Common myeloid progenitor, CD34-positive (primary cell): ENCODE data around the gene NAPB. TPM values are rescaled to one million over a fixed set of nuclear protein-coding genes. Genes with fewer than 3 reads are reported as not detected.
"Not testable (repeated sequence)": the region's sequence is repeated elsewhere in the genome, so short reads cannot be mapped to it uniquely, and the experiment has no call there.

Experiments
- CTCF ChIA-PET: fragments of 350-600 bp; sonication (Branson Sonifier 250); formaldehyde crosslinking; loops from one replicate; lab custom pipeline; 2021; ENCODE audit warnings: antibody characterized with exemption; lab: Charles Lee
- POLR2A ChIA-PET: fragments of 350-600 bp; sonication (Branson Sonifier 250); formaldehyde crosslinking; loops from one replicate; lab custom pipeline; 2021; ENCODE audit warnings: antibody characterized with exemption; lab: Charles Lee
- DNase-seq, 3 donors: peaks; one replicate each; pipeline versions ENCODE4 v3.0.0 to v3.0.0-alpha.2; 2013
- H3K27ac ChIP-seq, 2 experiments: 1 replicate in 1 of 2; 2 replicates in 1 of 2; pipeline ENCODE4 v1.7.0; 2013; ENCODE audit warnings: inconsistent platforms in 2 of 2, low read length in 2 of 2, mild to moderate bottlenecking in 2 of 2, low read depth in 1 of 2, moderate library complexity in 1 of 2; ENCODE audit not compliant: severe bottlenecking in 2 of 2, insufficient read depth in 1 of 2, poor library complexity in 1 of 2
- H3K27me3 ChIP-seq, 5 experiments: replicated peaks in 2 of 5; 1 replicate in 3 of 5; 2 replicates in 2 of 5; pipeline versions ENCODE4 v1.6.1 to v1.7.0; 2013; ENCODE audit warnings: low read length in 4 of 5, mild to moderate bottlenecking in 2 of 5, moderate library complexity in 2 of 5, inconsistent platforms in 1 of 5; ENCODE audit not compliant: insufficient read depth in 5 of 5, control insufficient read depth in 4 of 5
- H3K36me3 ChIP-seq, 4 experiments: 1 replicate in 2 of 4; 2 replicates in 2 of 4; pipeline versions ENCODE4 v1.6.1 to v1.7.0; 2013; ENCODE audit warnings: low read length in 3 of 4, control low read depth in 1 of 4, mild to moderate bottlenecking in 1 of 4; ENCODE audit not compliant: control insufficient read depth in 4 of 4, insufficient read depth in 4 of 4
- H3K4me1 ChIP-seq, 4 experiments: 1 replicate in 3 of 4; 2 replicates in 1 of 4; pipeline versions ENCODE4 v1.6.1 to v1.7.1; 2013; ENCODE audit warnings: low read length in 3 of 4, mild to moderate bottlenecking in 3 of 4, control low read depth in 1 of 4, inconsistent platforms in 1 of 4, moderate library complexity in 1 of 4; ENCODE audit not compliant: control insufficient read depth in 4 of 4, insufficient read depth in 4 of 4; ENCODE audit errors: control extremely low read depth in 1 of 4
- H3K4me3 ChIP-seq, 7 experiments: 1 replicate in 4 of 7; 2 replicates in 3 of 7; pipeline versions ENCODE4 v1.5.1 to v1.7.0; 2013; ENCODE audit warnings: mild to moderate bottlenecking in 7 of 7, low read length in 6 of 7, moderate library complexity in 6 of 7, inconsistent platforms in 2 of 7, low read depth in 2 of 7, control low read depth in 1 of 7; ENCODE audit not compliant: insufficient read depth in 4 of 7, control insufficient read depth in 1 of 7; ENCODE audit errors: extremely low read depth in 1 of 7
- H3K9me3 ChIP-seq, 5 experiments: 1 replicate in 4 of 5; 2 replicates in 1 of 5; pipeline versions ENCODE4 v1.6.1 to v1.7.1; 2013; ENCODE audit warnings: low read length in 4 of 5, mild to moderate bottlenecking in 2 of 5, inconsistent platforms in 1 of 5, low read depth in 1 of 5, moderate library complexity in 1 of 5; ENCODE audit not compliant: control insufficient read depth in 4 of 5, insufficient read depth in 2 of 5; ENCODE audit errors: control extremely low read depth in 1 of 5
- WGBS: methylation state at CpG from one replicate; pipeline ENCODE4 v1.1.5; 2013; ENCODE audit not compliant: insufficient coverage; 5-methylcytosine and 5-hydroxymethylcytosine counted together
- polyA plus RNA-seq: library from polyadenylated mRNA; unstranded; fragments of 120-200 nt; gene quantifications from one replicate; pipeline ENCODE4 v1.2.1, GENCODE V29; 2013

Gene NAPB
- polyA plus RNA-seq = 17.4 TPM

DNA sequence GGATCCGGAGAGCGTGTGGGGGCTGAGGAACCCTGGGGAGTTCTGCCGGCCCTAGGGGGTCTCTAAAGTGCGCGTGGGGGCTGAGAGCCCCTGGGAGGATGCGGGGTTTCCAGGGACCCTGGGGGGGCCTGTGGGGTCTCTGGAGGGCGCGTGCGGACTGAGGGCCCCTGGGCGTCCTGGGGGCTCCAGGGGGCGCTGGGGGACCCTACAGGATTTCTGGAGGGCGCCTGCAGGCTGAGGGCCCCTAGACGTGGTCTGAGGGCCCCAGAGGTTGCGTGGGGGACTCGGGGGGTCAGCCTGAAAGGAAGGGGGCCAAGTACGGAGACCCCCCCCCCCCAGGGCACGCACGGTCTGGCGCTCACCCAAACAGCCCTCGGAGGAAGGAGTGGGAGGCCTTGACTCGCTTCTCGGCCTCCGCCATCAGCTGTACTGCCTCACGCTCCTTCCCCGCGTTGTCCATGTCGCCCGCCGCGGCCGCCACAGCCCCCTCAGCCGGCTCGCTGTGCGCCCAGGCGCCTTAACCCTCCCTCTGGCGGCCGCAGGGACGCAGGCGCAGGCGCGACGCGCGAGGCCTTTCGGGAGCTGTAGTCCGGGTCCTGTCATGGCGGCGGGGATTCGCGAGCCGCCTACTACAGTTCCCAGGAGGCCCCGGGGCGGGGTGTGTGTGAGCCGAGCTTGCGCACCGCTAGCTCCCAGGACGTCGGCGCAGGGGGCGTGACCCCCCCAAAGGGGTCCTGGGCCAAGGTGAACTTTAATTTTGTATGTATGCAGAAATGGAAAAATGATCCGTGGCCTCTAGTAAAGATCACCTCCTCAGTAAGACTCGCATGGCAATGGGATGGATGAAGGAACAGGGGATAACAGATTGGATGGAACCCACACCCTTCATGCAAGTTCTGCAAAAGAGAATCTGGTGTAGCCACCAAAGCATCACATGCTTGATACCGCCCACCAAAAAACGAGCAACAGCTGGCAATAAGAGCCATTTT is at the start of gene NAPB:
NAPB (minus strand) TSS at position 546 of the 989 bp plus-strand sequence; CDS start at position 460, 86 bp downstream.
- ChIA-PET POLR2A (interaction anchor here (0.6 to 1.8 kb wide), 5 partner anchors 10 to 316 kb away, joined by 3 to 6 read pairs (median 3); partner anchors contain the start of genes GZF1 and NXT1), CTCF (interaction anchor here (0.6 to 5.0 kb wide), 15 partner anchors 13 to 80 kb away, joined by 3 to 25 read pairs (median 4); partner anchors contain the start of genes CSTL1 and NXT1)
- no peaks in the 10 kb centered on the region for H3K36me3 ChIP-seq
- peak within 1 kb of the TSS; percentile 85 to 91 for H3K27ac ChIP-seq
- H3K27me3 ChIP-seq = no peaks in the 10 kb centered on the region
- H3K4me3 ChIP-seq = peak within 1 kb of the TSS; percentile 80 to 96 (median 91)
- DNase-seq = peak; percentile 93 to 96 (median 96)
- peaks cover 9 to 40% (median 20%) of the 10 kb centered on the region in 4 experiments for H3K4me1 ChIP-seq
- no peaks in the 10 kb centered on the region for H3K9me3 ChIP-seq
- 0% methylated on average over 53 of the region's 64 CpGs for WGBS

DNA sequence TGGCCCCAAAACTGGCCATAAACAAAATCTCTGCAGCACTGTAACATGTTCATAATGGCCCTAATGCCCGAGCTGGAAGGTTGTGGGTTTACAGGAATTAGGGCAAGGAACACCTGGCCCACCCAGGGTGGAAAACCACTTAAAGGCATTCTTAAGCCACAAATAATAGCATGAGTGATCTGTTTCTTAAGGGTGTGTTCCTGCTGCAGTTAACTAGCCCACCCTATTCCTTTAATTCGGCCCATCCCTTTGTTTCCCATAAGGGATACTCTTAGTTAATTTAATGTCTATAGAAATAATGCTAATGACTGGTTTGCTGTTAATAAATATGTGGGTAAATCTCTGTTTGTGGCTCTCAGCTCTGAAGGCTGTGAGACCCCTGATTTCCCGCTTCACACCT is 45.7 kb upstream of the NAPB start:
- DNase-seq, H3K4me3 ChIP-seq, H3K27me3 ChIP-seq, H3K4me1 ChIP-seq, POLR2A ChIA-PET, H3K36me3 ChIP-seq, H3K27ac ChIP-seq: not testable (repeated sequence)
- CTCF ChIA-PET = interaction anchor here (1.6 kb wide), 1 partner anchor 20 kb away, joined by 4 read pairs; no protein-coding TSS in a partner anchor
- WGBS = 100% methylated on average over 1 of the region's 3 CpGs
- peaks cover 1 to 26% (median 15%) of the 10 kb centered on the region in 5 experiments for H3K9me3 ChIP-seq

GRCh38 chr20:23461180-23461579 is 39.9 kb upstream of the NAPB start:
- H3K4me3 ChIP-seq = no peak overlapping the region
- POLR2A ChIA-PET = no interaction called here
- peaks cover 8 to 32% (median 19%) of the 10 kb centered on the region in 4 experiments for H3K4me1 ChIP-seq
- H3K9me3 ChIP-seq = peaks cover 0 to 13% (median 9%) of the 10 kb centered on the region in 5 experiments
- H3K27me3 ChIP-seq = no peaks in the 10 kb centered on the region
- H3K36me3 ChIP-seq = no peaks in the 10 kb centered on the region
- DNase-seq = peak in 2 of 3 donors; percentile 43 to 44
- WGBS = 100% methylated on average over 1 of the region's 1 CpG
- H3K27ac ChIP-seq = no peak overlapping the region
- CTCF ChIA-PET = interaction anchor here (1.8 kb wide), 1 partner anchor 21 kb away, joined by 4 read pairs; the partner anchor contains the start of gene CSTL1

GRCh38 chr20:23459461-23460150 is 38.3 kb upstream of the NAPB start:
- WGBS = 56% methylated on average over 3 of the region's 3 CpGs
- CTCF ChIA-PET = interaction anchor here (0.6 to 1.2 kb wide), 2 partner anchors 147 to 982 kb away, joined by 3 to 5 read pairs; no protein-coding TSS in a partner anchor

GRCh38 chr20:23456873-23457272 is 35.6 kb upstream of the NAPB start:
- H3K4me1 ChIP-seq = peaks cover 10 to 38% (median 22%) of the 10 kb centered on the region in 4 experiments
- ChIA-PET CTCF (interaction anchor here (1.8 kb wide), 1 partner anchor 10 kb away, joined by 5 read pairs; no protein-coding TSS in a partner anchor), POLR2A (no interaction called here)
- peak overlapping the region in 1 of 7 experiments; percentile 33 for H3K4me3 ChIP-seq
- no peak for DNase-seq
- H3K27me3 ChIP-seq = no peaks in the 10 kb centered on the region
- no peaks in the 10 kb centered on the region for H3K9me3 ChIP-seq
- WGBS = 87% methylated on average over 5 of the region's 7 CpGs
- no peaks in the 10 kb centered on the region for H3K36me3 ChIP-seq
- H3K27ac ChIP-seq = no peak overlapping the region

More at GRCh38 chr20:23459461-23460150, 38.3 kb upstream of the NAPB start:
- no peak overlapping the region for H3K4me3 ChIP-seq
- H3K27ac ChIP-seq = no peak overlapping the region
- no peaks in the 10 kb centered on the region for H3K27me3 ChIP-seq
- H3K4me1 ChIP-seq = peaks cover 10 to 38% (median 22%) of the 10 kb centered on the region in 4 experiments
- peak; percentile 12 to 82 (median 72) for DNase-seq
- no peaks in the 10 kb centered on the region for H3K36me3 ChIP-seq
- H3K9me3 ChIP-seq = peaks cover 0 to 4% (median 2%) of the 10 kb centered on the region in 5 experiments
- POLR2A ChIA-PET = no interaction called here

- Histone ChIP-seq H3K27me3 (no peaks in the 10 kb centered on the region), H3K4me3 (peak overlapping the region in 2 of 7 experiments; percentile 26 to 33)
- CTCF ChIA-PET = interaction anchor here (1.8 kb wide), 1 partner anchor 10 kb away, joined by 5 read pairs; no protein-coding TSS in a partner anchor
Measured at GRCh38 chr20:23456409-23456808, 35.1 kb upstream of the NAPB start.

More at GRCh38 chr20:23456409-23456808, 35.1 kb upstream of the NAPB start:
- Histone ChIP-seq H3K9me3 (no peaks in the 10 kb centered on the region), H3K27ac (no peak overlapping the region), H3K36me3 (no peaks in the 10 kb centered on the region), H3K4me1 (peaks cover 10 to 38% (median 22%) of the 10 kb centered on the region in 4 experiments)
- POLR2A ChIA-PET = no interaction called here
- 36% methylated on average over 3 of the region's 3 CpGs for WGBS
- peak; percentile 9 to 70 (median 62) for DNase-seq
